K562 (cell line): ENCODE results near the gene SERINC5. TPM values are rescaled to one million over a fixed set of nuclear protein-coding genes. Genes with fewer than 3 reads are reported as not detected.

Experiments
- SAFB ChIP-seq: fragments of 200-400 bp; formaldehyde crosslinking; IDR thresholded peaks from 2 replicates; pipeline ENCODE4 v1.6.1; 2017; ENCODE audit warnings: low read depth, low read length, borderline replicate concordance
- polyA plus RNA-seq, 8 experiments: library from polyadenylated mRNA; depleted of rRNA in 4 of 8; stranded (reverse) in 5 of 8; unstranded in 3 of 8; fragments of >200 nt; fragmentation: Nextera tagmentation in 2 of 8; fragmentation: Illumina TruSeq in 1 of 8; extraction: Ambion mirVana in 2 of 8; extraction: Trizol in 1 of 8; gene quantifications; 2 replicates each; pipeline versions ENCODE4 v1.2.1 to v1.2.3, GENCODE V29; 2011 to 2014; ENCODE audit warnings: inconsistent platforms in 1 of 8, missing spikeins in 1 of 8
- total RNA-seq, 7 experiments: library from RNA; depleted of rRNA in 6 of 7; stranded (reverse); fragments of >200 nt in 6 of 7; fragmentation: Illumina TruSeq in 2 of 7; extraction: Trizol in 2 of 7; gene quantifications; 2 replicates each; pipeline versions ENCODE4 v1.2.1 to v1.2.3, GENCODE V29; 2011 to 2021; ENCODE audit warnings: low replicate concordance in 1 of 7
- TF ChIP-seq, protein P1 (sequence below): fragments of 200-600 bp; sonication (generic); IDR thresholded peaks from one replicate; pipeline ENCODE4 v1.6.1; 2012; ENCODE audit warnings: mild to moderate bottlenecking, low read depth, low read length, inconsistent platforms

SERINC5 gene
- total and polyA plus RNA-seq, 9 of the 15 experiments (the other 6 are each of a cell fraction or from before 2014, with no cell fraction given), result 1.4 to 7.9 (median 3.7) TPM

DNA sequence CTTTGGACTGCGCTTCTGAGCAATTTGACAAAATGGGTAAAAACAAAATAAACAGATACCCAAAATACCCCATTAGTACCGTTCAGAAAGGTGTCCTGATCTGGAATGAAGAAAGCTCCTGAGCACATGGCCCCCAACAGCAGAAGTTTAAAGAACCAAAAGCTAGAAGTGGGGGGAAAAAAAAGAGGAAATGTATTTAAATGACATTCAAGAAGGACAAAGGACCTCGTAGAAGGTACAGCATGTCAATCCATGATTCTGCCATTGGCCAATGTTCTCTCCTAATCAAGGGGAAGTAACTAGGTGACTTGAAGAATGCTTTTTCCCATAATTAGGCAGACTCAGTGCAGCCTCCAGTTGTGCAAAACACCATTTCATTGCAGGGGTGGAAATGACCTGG is 78.6 kb downstream of the SERINC5 start (continued):
- TF ChIP-seq, protein P1, sequence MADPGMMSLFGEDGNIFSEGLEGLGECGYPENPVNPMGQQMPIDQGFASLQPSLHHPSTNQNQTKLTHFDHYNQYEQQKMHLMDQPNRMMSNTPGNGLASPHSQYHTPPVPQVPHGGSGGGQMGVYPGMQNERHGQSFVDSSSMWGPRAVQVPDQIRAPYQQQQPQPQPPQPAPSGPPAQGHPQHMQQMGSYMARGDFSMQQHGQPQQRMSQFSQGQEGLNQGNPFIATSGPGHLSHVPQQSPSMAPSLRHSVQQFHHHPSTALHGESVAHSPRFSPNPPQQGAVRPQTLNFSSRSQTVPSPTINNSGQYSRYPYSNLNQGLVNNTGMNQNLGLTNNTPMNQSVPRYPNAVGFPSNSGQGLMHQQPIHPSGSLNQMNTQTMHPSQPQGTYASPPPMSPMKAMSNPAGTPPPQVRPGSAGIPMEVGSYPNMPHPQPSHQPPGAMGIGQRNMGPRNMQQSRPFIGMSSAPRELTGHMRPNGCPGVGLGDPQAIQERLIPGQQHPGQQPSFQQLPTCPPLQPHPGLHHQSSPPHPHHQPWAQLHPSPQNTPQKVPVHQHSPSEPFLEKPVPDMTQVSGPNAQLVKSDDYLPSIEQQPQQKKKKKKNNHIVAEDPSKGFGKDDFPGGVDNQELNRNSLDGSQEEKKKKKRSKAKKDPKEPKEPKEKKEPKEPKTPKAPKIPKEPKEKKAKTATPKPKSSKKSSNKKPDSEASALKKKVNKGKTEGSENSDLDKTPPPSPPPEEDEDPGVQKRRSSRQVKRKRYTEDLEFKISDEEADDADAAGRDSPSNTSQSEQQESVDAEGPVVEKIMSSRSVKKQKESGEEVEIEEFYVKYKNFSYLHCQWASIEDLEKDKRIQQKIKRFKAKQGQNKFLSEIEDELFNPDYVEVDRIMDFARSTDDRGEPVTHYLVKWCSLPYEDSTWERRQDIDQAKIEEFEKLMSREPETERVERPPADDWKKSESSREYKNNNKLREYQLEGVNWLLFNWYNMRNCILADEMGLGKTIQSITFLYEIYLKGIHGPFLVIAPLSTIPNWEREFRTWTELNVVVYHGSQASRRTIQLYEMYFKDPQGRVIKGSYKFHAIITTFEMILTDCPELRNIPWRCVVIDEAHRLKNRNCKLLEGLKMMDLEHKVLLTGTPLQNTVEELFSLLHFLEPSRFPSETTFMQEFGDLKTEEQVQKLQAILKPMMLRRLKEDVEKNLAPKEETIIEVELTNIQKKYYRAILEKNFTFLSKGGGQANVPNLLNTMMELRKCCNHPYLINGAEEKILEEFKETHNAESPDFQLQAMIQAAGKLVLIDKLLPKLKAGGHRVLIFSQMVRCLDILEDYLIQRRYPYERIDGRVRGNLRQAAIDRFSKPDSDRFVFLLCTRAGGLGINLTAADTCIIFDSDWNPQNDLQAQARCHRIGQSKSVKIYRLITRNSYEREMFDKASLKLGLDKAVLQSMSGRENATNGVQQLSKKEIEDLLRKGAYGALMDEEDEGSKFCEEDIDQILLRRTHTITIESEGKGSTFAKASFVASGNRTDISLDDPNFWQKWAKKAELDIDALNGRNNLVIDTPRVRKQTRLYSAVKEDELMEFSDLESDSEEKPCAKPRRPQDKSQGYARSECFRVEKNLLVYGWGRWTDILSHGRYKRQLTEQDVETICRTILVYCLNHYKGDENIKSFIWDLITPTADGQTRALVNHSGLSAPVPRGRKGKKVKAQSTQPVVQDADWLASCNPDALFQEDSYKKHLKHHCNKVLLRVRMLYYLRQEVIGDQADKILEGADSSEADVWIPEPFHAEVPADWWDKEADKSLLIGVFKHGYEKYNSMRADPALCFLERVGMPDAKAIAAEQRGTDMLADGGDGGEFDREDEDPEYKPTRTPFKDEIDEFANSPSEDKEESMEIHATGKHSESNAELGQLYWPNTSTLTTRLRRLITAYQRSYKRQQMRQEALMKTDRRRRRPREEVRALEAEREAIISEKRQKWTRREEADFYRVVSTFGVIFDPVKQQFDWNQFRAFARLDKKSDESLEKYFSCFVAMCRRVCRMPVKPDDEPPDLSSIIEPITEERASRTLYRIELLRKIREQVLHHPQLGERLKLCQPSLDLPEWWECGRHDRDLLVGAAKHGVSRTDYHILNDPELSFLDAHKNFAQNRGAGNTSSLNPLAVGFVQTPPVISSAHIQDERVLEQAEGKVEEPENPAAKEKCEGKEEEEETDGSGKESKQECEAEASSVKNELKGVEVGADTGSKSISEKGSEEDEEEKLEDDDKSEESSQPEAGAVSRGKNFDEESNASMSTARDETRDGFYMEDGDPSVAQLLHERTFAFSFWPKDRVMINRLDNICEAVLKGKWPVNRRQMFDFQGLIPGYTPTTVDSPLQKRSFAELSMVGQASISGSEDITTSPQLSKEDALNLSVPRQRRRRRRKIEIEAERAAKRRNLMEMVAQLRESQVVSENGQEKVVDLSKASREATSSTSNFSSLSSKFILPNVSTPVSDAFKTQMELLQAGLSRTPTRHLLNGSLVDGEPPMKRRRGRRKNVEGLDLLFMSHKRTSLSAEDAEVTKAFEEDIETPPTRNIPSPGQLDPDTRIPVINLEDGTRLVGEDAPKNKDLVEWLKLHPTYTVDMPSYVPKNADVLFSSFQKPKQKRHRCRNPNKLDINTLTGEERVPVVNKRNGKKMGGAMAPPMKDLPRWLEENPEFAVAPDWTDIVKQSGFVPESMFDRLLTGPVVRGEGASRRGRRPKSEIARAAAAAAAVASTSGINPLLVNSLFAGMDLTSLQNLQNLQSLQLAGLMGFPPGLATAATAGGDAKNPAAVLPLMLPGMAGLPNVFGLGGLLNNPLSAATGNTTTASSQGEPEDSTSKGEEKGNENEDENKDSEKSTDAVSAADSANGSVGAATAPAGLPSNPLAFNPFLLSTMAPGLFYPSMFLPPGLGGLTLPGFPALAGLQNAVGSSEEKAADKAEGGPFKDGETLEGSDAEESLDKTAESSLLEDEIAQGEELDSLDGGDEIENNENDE, result no peak
- TF ChIP-seq SAFB, result no peak
